ELR (cell line): ENCODE measurements around the gene TPSG1.

Experiments used
- DNase-seq: peaks from one replicate; pipeline ENCODE4 v3.0.0-alpha.2; 2015; ENCODE audit warnings: low read depth

TPSG1 gene

DNA sequence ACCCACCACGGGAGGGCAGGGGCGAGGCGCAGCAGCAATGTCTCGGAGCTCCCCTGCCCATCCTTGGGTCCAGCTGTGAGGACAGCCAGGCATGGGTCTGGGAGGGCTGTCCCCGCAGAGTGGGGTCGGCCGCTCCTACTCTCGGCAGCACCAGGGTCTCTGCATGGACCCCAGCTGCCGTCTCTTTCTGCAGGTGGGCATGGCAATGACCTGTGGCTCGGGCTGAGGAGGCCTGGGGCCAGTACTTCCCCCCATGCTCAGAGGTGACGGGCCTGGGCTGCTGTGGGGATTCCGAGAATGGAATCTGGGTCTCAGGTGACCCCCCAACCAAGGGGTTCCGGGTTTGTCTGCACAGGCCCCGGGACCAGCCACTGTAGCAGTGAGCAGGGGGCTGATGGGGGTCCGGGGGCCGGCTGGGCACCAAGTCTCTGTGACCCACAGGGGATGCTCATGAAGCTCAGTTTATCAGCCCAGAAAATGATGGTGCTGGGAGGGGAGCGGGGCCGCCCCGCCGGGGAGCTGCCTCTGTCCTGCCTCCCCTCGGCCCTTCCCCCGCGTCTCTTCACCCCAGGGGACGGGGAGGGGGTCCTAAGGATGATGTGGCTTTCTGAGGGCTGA lies 48.7 kb downstream of the TPSG1 start:
- no peak for DNase-seq

DNA sequence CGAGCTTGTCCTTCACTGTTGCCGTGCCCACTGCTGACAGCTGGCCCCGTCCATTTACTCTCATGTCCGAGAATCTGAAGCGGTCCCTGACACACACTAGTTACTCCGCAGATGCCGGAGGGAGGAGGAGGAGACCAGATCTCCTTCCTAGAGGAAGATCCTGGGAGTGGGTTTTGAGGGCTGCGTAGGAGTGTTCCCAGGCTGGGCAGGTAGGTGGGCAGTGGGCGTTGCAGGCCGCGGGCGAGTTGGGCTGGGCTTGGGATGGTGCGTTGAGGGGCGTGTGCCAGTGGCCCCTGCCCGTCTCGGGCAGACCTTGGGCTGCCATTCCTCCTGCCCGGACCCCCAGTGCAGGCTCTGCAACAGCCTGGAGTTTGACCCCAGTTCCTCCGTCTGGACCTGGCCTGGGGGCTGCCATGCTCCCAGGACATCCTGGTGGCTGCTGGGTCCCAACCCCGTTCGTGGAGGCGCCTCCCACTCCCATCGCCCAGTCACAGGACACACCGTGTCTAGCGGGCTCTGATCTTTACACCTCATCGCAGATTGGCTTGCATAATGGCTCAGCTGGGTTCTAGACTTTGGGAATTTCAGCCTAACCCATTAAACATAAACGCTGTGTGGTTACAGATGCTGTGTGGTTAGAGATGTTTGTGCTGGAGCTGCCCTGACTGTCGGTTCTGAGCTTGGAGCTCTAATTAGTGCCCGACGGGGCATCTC lies 49.3 kb downstream of the TPSG1 start:
- no peak for DNase-seq

DNA sequence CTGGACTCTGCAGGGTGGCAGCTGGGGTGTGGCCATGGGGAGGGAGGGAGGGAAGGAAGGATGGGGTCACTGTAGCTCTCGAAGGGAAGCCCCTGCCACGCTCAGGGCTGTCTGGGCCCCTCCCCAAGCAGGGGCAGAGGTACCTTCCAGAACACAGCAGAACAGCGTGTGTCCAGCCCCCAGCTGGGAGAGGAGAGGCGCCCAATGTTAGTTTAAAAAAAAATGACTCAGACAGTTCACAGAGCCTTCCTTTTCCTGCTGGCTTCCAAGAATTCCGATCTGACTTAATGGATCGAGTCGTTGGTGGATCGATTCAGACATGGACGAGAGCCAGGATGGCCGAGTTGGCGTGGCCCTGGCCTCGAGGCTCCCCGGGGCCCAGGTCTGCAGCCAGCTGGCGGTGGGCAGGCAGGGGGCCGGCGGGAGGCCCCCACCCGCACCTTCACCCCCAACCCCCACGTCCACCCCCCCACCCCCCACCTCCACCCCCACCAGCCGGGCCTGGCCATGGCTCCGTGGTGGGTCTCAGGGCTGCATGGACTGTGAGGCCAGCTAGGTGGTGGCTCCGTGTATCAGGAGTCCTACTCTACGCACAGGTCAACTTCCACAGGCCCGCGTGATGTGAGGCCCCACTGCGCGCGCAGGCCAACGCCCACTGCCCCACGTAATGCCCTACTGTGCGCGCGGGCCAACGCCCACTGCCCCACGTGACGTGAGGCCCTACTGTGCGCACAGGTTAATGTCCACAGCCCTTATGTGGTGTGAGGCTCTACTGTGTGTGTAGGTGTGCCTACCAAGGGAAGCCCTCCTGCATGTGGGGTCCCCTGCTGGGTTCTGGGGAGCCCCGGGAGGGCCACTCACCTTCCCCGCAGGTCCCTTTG lies 50.4 kb downstream of the TPSG1 start:
- no peak for DNase-seq

GRCh38 chr16:1173788-1174451 lies 51.1 kb downstream of the TPSG1 start:
- DNase-seq: no peak

DNA sequence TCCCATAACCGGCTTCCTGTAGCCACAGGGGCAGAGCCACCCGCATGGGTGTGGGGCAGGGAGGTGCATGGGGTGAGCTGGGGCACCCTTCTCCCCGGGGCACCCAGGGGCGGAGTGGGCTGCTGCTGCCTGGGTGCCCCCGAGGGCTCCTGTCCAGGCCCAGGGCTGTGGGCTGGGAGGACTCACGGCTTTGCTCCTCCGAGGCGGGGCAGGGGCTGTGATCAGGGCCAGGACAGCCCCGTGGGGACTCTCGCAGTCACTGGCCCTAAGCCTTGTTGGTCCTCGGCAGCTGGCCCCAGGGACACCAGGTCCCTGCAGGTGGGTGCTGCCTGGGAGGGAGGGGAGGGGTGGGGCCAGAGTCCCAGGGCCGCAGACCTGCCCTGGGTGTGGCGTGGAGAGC lies 52.4 kb downstream of the TPSG1 start:
- DNase-seq: no peak

DNA sequence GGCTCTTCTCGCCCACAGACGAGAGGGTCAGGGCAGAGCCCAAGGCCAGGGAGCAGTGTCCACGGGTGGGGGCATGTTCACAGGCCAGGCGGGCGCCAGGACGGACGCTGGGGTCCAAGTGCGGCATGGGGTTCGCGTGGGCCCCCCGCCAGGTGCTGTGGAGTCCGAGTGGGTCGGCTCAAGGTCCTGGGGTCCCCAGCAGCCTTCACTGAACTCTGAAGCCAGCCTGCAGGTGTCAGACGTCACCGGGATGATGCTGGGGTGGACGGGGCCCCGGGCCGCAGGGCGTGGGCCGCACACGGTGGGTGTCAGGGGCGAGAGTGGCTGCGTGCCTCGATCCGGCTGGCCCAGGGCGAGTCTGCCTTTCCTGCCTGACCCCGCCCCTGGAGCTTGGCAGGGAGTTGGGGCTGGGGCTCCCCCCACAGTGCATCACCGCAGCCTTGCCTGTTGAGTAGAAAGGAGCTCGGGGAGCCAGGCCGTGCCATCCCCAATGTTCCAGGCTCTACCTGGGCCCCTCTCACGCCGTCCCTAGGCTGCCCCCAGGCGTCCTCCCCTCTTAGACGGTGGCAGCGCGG lies 53.1 kb downstream of the TPSG1 start:
- DNase-seq: no peak
